CD14-positive monocyte (primary cell): ENCODE measurements around the gene MSANTD1. TPM values are rescaled to one million over a fixed set of nuclear protein-coding genes. Genes with fewer than 3 reads are reported as not detected.
A peak's percentile ranks its signal among the peaks of the same experiment; 100 is the strongest.

ENCODE experiments used
- DNase-seq, 3 donors: peaks; one replicate each; pipeline ENCODE4 v3.0.0-alpha.2; 2011 to 2022
- H2AFZ ChIP-seq: 2 replicates; pipeline ENCODE4 v1.6.0; 2012; ENCODE audit warnings: mild to moderate bottlenecking, low read depth, low read length, inconsistent platforms; ENCODE audit not compliant: insufficient read depth, poor library complexity, severe bottlenecking
- H3K27ac ChIP-seq, 2 donors: 1 replicate in 1 of 2; 2 replicates in 1 of 2; pipeline ENCODE4 v1.5.1; 2012 to 2013; ENCODE audit warnings: low read length in 2 of 2, control low read depth in 1 of 2, inconsistent platforms in 1 of 2, low read depth in 1 of 2, mild to moderate bottlenecking in 1 of 2
- H3K27me3 ChIP-seq, 2 donors: one replicate each; pipeline versions ENCODE4 v1.6.0 to v1.6.1; 2011 to 2013; ENCODE audit warnings: low read length in 2 of 2; ENCODE audit not compliant: control insufficient read depth in 2 of 2, insufficient read depth in 2 of 2
- H3K36me3 ChIP-seq, 2 donors: replicated peaks in 1 of 2; 1 replicate in 1 of 2; 2 replicates in 1 of 2; pipeline versions ENCODE4 v1.5.1 to v1.6.1; 2012 to 2013; ENCODE audit warnings: low read length in 2 of 2, control low read depth in 1 of 2, inconsistent platforms in 1 of 2, mild to moderate bottlenecking in 1 of 2; ENCODE audit not compliant: insufficient read depth in 2 of 2, control insufficient read depth in 1 of 2
- H3K4me1 ChIP-seq, 2 donors: 1 replicate in 1 of 2; 2 replicates in 1 of 2; pipeline versions ENCODE4 v1.5.1 to v1.6.1; 2012 to 2013; ENCODE audit warnings: low read length in 2 of 2, control low read depth in 1 of 2, inconsistent platforms in 1 of 2, mild to moderate bottlenecking in 1 of 2, moderate library complexity in 1 of 2; ENCODE audit not compliant: insufficient read depth in 2 of 2, control insufficient read depth in 1 of 2
- H3K4me2 ChIP-seq: replicated peaks from 2 replicates; pipeline ENCODE3; 2012; ENCODE audit warnings: low read length, moderate library complexity, mild to moderate bottlenecking; ENCODE audit not compliant: poor library complexity, severe bottlenecking; ENCODE audit errors: extremely low read depth
- H3K4me3 ChIP-seq, 3 experiments: fragments of 200-600 bp in 1 of 3; sonication (generic) in 1 of 3; replicated peaks in 1 of 3; 1 replicate in 2 of 3; 2 replicates in 1 of 3; pipeline ENCODE4 v1.5.1; 2011 to 2013; ENCODE audit warnings: low read length in 3 of 3, mild to moderate bottlenecking in 3 of 3, control low read depth in 2 of 3, low read depth in 2 of 3, inconsistent platforms in 1 of 3, moderate library complexity in 1 of 3
- H3K79me2 ChIP-seq: 2 replicates; pipeline ENCODE4 v1.6.0; 2012; ENCODE audit warnings: mild to moderate bottlenecking, control low read depth, inconsistent platforms, low read length, moderate library complexity; ENCODE audit not compliant: insufficient read depth
- H3K9ac ChIP-seq: 2 replicates; pipeline ENCODE4 v1.6.0; 2017; ENCODE audit warnings: low read length, mild to moderate bottlenecking; ENCODE audit not compliant: insufficient read depth, poor library complexity, severe bottlenecking
- H3K9me3 ChIP-seq, 2 donors: replicated peaks in 1 of 2; 1 replicate in 1 of 2; 2 replicates in 1 of 2; pipeline versions ENCODE4 v1.5.1 to v1.6.1; 2012 to 2013; ENCODE audit warnings: low read length in 2 of 2, control low read depth in 1 of 2; ENCODE audit not compliant: control insufficient read depth in 1 of 2, insufficient read depth in 1 of 2
- H4K20me1 ChIP-seq: 2 replicates; pipeline ENCODE4 v1.6.0; 2012; ENCODE audit warnings: mild to moderate bottlenecking, low read length, control low read depth, moderate library complexity; ENCODE audit not compliant: insufficient read depth
- H3K27ac Mint-ChIP-seq, 7 donors: one replicate each; pipeline ENCODE4 v1.8.0; 2020; ENCODE audit warnings: mild to moderate bottlenecking in 7 of 7, mixed read lengths in 7 of 7, moderate library complexity in 6 of 7, inconsistent platforms in 2 of 7
- H3K27me3 Mint-ChIP-seq, 3 donors: one replicate each; pipeline ENCODE4 v1.8.0; 2021 to 2022; ENCODE audit warnings: low read depth in 3 of 3, mild to moderate bottlenecking in 3 of 3, mixed read lengths in 3 of 3, moderate library complexity in 3 of 3, inconsistent platforms in 1 of 3
- H3K36me3 Mint-ChIP-seq, 2 donors: one replicate each; pipeline ENCODE4 v1.8.0; 2020; ENCODE audit warnings: mixed read lengths in 2 of 2, inconsistent platforms in 1 of 2, mild to moderate bottlenecking in 1 of 2
- H3K4me1 Mint-ChIP-seq: one replicate; pipeline ENCODE4 v1.8.0; 2020; ENCODE audit warnings: mild to moderate bottlenecking, mixed read lengths
- H3K4me3 Mint-ChIP-seq, 2 donors: one replicate each; pipeline ENCODE4 v1.8.0; 2020; ENCODE audit warnings: mild to moderate bottlenecking in 2 of 2, mixed read lengths in 2 of 2, moderate library complexity in 1 of 2
- H3K9me3 Mint-ChIP-seq, 7 donors: one replicate each; pipeline ENCODE4 v1.8.0; 2020 to 2022; ENCODE audit warnings: mixed read lengths in 7 of 7, mild to moderate bottlenecking in 6 of 7, moderate library complexity in 6 of 7, inconsistent platforms in 2 of 7
- CTCF ChIP-seq: fragments of 200-600 bp; IDR thresholded peaks from one replicate; pipeline ENCODE4 v1.8.0; 2022; ENCODE audit warnings: antibody characterized with exemption, mild to moderate bottlenecking
- WGBS: methylation state at CpG from one replicate; pipeline ENCODE4 v1.1.5; 2013; ENCODE audit warnings: missing lambda C conversion rate; ENCODE audit not compliant: insufficient coverage; 5-methylcytosine and 5-hydroxymethylcytosine counted together
- intact Hi-C, 2 donors: fragments of 100-400 bp; cut with micrococcal nuclease; formaldehyde crosslinking; loops; one replicate each; pipeline versions ENCODE4 v1.15.0 to v1.15.1; 2023
- polyA plus RNA-seq, 3 donors: library from polyadenylated mRNA; depleted of rRNA in 1 of 3; unstranded in 2 of 3; stranded (reverse) in 1 of 3; fragments of 300-500 nt in 2 of 3; fragments of >200 nt in 1 of 3; fragmentation: Illumina TruSeq in 2 of 3; gene quantifications; 1 replicate in 2 of 3; 2 replicates in 1 of 3; pipeline ENCODE4 v1.2.3, GENCODE V29; 2012 to 2021

The MSANTD1 gene
- polyA plus RNA-seq, 3 donors = 0.52 TPM; not detected in 2

- H3K36me3 ChIP-seq = peaks cover 51 to 75% of the 10 kb centered on the region in 2 donors
- H3K79me2 ChIP-seq = no peaks in the 10 kb centered on the region
- Mint-ChIP-seq H3K36me3 (peaks cover 72 to 82% of the 10 kb centered on the region in 2 donors), H3K4me1 (peaks cover 44% of the 10 kb centered on the region), H3K27ac (no peak overlapping the region), H3K27me3 (peaks cover 0 to 2% (median 1%) of the 10 kb centered on the region in 3 donors), H3K9me3 (peaks cover 0 to 2% (median 0%) of the 10 kb centered on the region in 7 donors), H3K4me3 (no peak overlapping the region)
- H3K27ac ChIP-seq = no peak overlapping the region
- H2AFZ ChIP-seq = no peak overlapping the region
- peaks cover 25 to 29% of the 10 kb centered on the region in 2 donors for H3K4me1 ChIP-seq
- DNase-seq = no peak
- intact Hi-C loops = no loop called here
- H3K27me3 ChIP-seq = no peaks in the 10 kb centered on the region
- TF ChIP-seq CTCF = no peak
- WGBS = 100% methylated on average over 7 of the region's 11 CpGs
- no peak overlapping the region for H3K4me2 ChIP-seq
- no peak overlapping the region for H3K4me3 ChIP-seq
- peaks cover 11% of the 10 kb centered on the region for H4K20me1 ChIP-seq
- no peaks in the 10 kb centered on the region for H3K9me3 ChIP-seq
- no peak overlapping the region for H3K9ac ChIP-seq
Observed at GRCh38 chr4:3205995-3206394, 43.0 kb upstream of the MSANTD1 start.

- Histone ChIP-seq H3K27me3 (no peaks in the 10 kb centered on the region), H3K27ac (peak overlapping the region in 1 of 2 donors; percentile 54), H3K36me3 (peaks cover 54 to 78% of the 10 kb centered on the region in 2 donors), H3K9ac (no peak overlapping the region), H4K20me1 (peaks cover 11% of the 10 kb centered on the region), H3K9me3 (no peaks in the 10 kb centered on the region), H3K4me3 (no peak overlapping the region), H3K79me2 (no peaks in the 10 kb centered on the region), H3K4me2 (no peak overlapping the region), H3K4me1 (peaks cover 21 to 28% of the 10 kb centered on the region in 2 donors), H2AFZ (no peak overlapping the region)
- Mint-ChIP-seq H3K4me3 (no peak overlapping the region), H3K9me3 (peaks cover 0 to 2% (median 0%) of the 10 kb centered on the region in 7 donors), H3K27me3 (peaks cover 0 to 2% (median 1%) of the 10 kb centered on the region in 3 donors), H3K4me1 (peaks cover 40% of the 10 kb centered on the region), H3K36me3 (peaks cover 72 to 78% of the 10 kb centered on the region in 2 donors), H3K27ac (peak overlapping the region; percentile 1 to 89 (median 11))
- 98% methylated on average over 16 of the region's 18 CpGs for WGBS
- intact Hi-C loops = no loop called here
- no peak for TF ChIP-seq CTCF
- no peak for DNase-seq
Observed at GRCh38 chr4:3206439-3207100, 42.4 kb upstream of the MSANTD1 start.
